Mucosa of rectum (tissue), 2 donors: ENCODE measurements around the gene COL9A3.
A peak's percentile ranks its signal among the peaks of the same experiment; 100 is the strongest.

Source experiments
- H3K27ac ChIP-seq, 2 donors: one replicate each; pipeline ENCODE4 v1.7.0; 2013; ENCODE audit warnings: inconsistent platforms in 2 of 2, low read depth in 2 of 2, low read length in 2 of 2
- H3K27me3 ChIP-seq, 2 donors: one replicate each; pipeline ENCODE4 v1.7.0; 2013; ENCODE audit warnings: low read length in 2 of 2; ENCODE audit not compliant: control insufficient read depth in 2 of 2, insufficient read depth in 2 of 2
- H3K36me3 ChIP-seq, 2 donors: one replicate each; pipeline ENCODE4 v1.7.0; 2013; ENCODE audit warnings: low read length in 2 of 2; ENCODE audit not compliant: control insufficient read depth in 2 of 2, insufficient read depth in 2 of 2
- H3K4me1 ChIP-seq, 2 donors: one replicate each; pipeline ENCODE4 v1.7.0; 2013; ENCODE audit warnings: low read length in 2 of 2, mild to moderate bottlenecking in 1 of 2; ENCODE audit not compliant: control insufficient read depth in 2 of 2, insufficient read depth in 2 of 2
- H3K4me3 ChIP-seq, 2 donors: one replicate each; pipeline ENCODE4 v1.7.0; 2013; ENCODE audit warnings: low read length in 2 of 2
- H3K9ac ChIP-seq, 2 donors: one replicate each; pipeline ENCODE4 v1.7.0; 2013; ENCODE audit warnings: low read length in 2 of 2, low read depth in 1 of 2, mild to moderate bottlenecking in 1 of 2
- H3K9me3 ChIP-seq, 2 donors: one replicate each; pipeline ENCODE4 v1.7.0; 2013; ENCODE audit warnings: low read length in 2 of 2; ENCODE audit not compliant: control insufficient read depth in 2 of 2
- donor health status: healthy.
- donor health status: Normal muscosa, but diverticular disease.

COL9A3 gene

DNA sequence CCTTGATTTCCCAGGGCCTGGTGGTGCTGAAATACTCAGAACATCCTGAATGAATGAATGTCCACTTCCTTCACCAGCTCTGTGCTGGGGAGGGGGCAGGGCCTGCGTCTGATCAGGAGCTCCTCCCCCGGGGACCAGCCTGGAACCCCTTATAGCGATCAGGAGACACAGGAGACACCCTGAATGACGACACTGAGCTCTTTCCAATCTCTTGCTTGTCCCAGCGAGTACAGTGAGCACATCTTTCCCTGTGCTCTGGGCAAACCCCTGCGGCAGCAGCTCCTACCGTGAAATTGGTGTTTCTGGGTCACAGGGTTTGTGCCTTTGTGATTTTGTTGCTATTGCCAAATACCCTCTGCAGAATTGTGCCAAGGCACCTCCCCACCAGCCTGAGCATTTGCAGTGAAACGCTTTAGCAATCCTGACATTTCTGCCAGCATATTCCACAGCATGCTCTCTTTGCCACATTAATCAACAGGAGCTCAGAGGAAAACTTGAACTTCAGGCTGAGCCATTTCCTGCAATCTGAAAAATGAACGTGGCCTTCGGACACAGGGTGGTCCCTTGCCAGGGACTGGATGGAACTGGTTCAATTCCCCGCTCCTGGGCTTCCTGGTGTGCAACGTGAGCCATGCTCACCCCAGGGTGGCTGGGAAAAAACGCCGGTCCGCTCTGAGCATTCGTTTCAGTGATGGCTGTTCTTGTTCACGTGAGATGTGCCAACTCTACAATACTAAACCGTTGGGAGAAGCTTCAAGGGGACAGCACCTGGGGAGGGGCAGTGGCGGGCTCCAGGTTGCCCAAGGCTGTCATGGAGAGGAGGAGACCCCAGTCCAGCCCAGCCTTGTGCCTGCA is 43.6 kb upstream of the COL9A3 start:
- Histone ChIP-seq H3K4me3 (no peak overlapping the region), H3K4me1 (peaks cover 3% of the 10 kb centered on the region in 2 donors), H3K27ac (no peak overlapping the region), H3K36me3 (no peaks in the 10 kb centered on the region), H3K27me3 (no peaks in the 10 kb centered on the region), H3K9me3 (no peaks in the 10 kb centered on the region), H3K9ac (no peak overlapping the region)

DNA sequence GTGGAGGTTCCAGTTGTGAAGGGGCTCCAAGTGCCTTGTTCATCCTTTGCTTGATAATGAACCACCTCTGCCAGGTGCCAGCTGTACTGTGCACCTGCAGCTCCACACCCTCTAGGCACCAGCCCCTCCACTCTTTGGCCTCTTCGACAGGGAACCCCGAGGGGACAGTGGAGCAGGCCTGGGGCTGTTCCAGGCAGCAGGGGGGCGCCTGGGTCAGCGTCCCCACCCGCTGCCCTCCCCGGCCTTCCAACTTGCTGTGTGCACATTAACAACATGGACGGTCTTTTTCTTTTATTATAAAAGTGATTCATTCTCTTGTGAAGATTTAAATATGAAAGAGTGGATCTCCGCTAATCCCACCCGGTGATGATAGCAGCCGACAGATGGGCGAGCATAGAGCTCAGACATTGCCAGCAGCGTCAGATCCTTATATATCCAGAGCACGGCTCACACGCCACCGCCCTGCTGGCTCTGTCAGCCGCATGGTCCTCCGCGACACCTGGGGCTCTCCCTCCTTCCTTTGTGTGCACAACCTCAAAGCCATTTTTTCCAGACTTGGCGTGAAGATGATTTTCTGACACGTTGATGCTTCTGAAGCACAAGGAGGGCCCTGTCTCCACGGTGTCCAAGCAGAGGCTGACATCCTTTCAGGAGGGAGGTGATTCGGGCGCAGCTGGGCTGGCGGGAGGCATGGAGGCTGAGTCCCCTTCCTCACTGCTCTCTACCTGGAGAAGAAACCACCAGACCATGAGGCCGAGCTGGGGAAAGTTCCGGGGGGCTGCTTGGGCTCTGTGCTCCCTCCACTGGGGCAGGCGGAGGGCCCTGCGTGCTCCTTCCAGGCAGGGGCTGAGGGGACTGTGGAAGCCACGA is 42.8 kb upstream of the COL9A3 start:
- no peaks in the 10 kb centered on the region for H3K4me1 ChIP-seq
- H3K36me3 ChIP-seq, result no peaks in the 10 kb centered on the region
- H3K9ac ChIP-seq, result no peak overlapping the region
- no peak overlapping the region for H3K27ac ChIP-seq
- no peaks in the 10 kb centered on the region for H3K27me3 ChIP-seq
- H3K9me3 ChIP-seq, result no peaks in the 10 kb centered on the region
- no peak overlapping the region for H3K4me3 ChIP-seq

DNA sequence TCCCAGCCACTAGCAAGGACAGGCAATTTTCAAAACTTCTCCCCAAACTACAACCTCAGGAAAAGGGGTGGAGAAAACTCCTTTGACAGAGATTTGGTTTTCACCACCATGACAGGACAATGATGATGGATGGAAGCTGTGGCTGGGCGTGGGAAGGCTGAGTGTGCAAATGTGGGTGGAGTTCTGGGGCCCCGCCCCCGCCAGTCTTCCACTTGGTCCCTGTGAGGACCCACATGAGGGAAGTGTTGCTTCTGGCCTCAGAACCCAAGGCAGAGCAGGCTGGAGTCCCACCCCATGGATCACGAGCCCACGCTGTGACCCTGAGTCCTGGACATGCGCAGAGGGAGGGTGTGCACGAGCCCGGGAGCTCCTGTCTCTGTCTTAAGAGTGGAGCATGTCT is 42.1 kb upstream of the COL9A3 start:
- Histone ChIP-seq H3K4me1 (no peaks in the 10 kb centered on the region), H3K9ac (no peak overlapping the region)

GRCh38 chr20:62775206-62775605 is 41.6 kb upstream of the COL9A3 start:
- Histone ChIP-seq H3K9me3 (no peaks in the 10 kb centered on the region), H3K9ac (no peak overlapping the region), H3K27ac (no peak overlapping the region), H3K4me1 (no peaks in the 10 kb centered on the region), H3K4me3 (no peak overlapping the region), H3K27me3 (no peaks in the 10 kb centered on the region), H3K36me3 (no peaks in the 10 kb centered on the region)

More for the DNA sequence above, 42.1 kb upstream of the COL9A3 start:
- H3K36me3 ChIP-seq, result no peaks in the 10 kb centered on the region
- H3K9me3 ChIP-seq, result no peaks in the 10 kb centered on the region
- H3K27me3 ChIP-seq, result no peaks in the 10 kb centered on the region
- no peak overlapping the region for H3K27ac ChIP-seq
- H3K4me3 ChIP-seq, result no peak overlapping the region

- no peaks in the 10 kb centered on the region for H3K27me3 ChIP-seq
- peak overlapping the region in 1 of 2 donors; percentile 28 for H3K4me3 ChIP-seq
- H3K36me3 ChIP-seq, result no peaks in the 10 kb centered on the region
- H3K9ac ChIP-seq, result no peak overlapping the region
- no peaks in the 10 kb centered on the region for H3K4me1 ChIP-seq
- H3K9me3 ChIP-seq, result no peaks in the 10 kb centered on the region
- peak overlapping the region; percentile 32 to 67 for H3K27ac ChIP-seq
These were observed 40.7 kb upstream of the COL9A3 start for GRCh38 chr20:62776035-62776691.

DNA sequence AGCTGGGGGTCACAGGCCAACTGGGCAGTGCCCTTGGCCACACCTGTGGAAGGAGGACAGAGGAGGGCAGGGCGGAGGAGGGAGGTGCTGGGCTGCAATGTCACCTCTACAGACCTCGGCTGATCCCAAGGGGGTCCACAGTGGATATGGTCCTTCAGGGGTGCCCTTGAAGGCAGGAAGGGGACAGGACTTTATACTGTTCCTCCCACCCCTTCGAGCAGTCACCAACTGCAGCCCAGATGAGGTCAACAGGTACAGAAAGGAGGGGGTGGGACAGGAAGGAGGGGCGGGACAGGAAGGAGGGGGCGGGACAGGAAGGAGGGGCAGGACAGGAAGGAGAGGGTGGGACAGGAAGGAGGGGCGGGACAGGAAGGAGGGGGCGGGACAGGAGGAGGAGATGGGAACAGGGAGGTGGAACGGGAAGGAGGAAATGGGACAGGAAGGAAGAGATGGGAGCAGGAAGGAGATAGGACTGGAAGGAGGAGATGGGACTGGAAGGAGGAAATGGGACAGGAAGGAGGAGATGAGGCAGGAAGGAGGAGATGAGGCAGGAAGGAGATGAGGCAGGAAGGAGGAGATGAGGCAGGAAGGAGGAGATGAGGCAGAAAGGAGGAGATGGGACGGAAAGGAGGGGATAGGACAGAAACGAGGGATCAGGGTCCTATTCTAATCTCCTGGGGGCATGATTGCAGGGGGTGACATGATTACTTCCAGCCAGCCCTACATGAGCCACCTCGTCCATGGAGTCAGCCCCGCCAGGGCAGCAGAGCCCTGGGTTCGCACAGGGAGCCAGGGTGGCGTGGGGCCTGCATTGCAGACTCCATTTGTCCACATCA is 39.9 kb upstream of the COL9A3 start:
- peak overlapping the region; percentile 32 to 67 for H3K27ac ChIP-seq
- H3K9me3 ChIP-seq, result no peaks in the 10 kb centered on the region
- no peaks in the 10 kb centered on the region for H3K36me3 ChIP-seq
- H3K27me3 ChIP-seq, result no peaks in the 10 kb centered on the region
- no peaks in the 10 kb centered on the region for H3K4me1 ChIP-seq
- H3K4me3 ChIP-seq, result peak overlapping the region in 1 of 2 donors; percentile 28
- no peak overlapping the region for H3K9ac ChIP-seq

DNA sequence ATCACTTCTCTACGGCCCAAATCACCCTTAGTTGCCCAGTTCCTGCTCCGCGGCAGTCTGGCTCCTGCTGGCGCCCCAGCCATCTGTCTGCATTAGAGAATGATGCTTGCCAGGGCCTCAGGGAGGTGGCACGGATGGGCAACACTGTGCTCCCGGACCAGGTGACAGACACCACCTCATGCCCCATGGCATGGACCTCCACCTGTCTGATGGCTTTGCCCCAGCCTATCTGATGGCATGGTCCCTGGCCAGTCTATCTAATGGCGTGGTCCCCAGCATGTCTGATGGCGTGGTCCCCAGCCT is 39.4 kb upstream of the COL9A3 start:
- no peak overlapping the region for H3K27ac ChIP-seq
- no peak overlapping the region for H3K9ac ChIP-seq
- H3K9me3 ChIP-seq, result no peaks in the 10 kb centered on the region
- no peaks in the 10 kb centered on the region for H3K36me3 ChIP-seq
- no peak overlapping the region for H3K4me3 ChIP-seq
- no peaks in the 10 kb centered on the region for H3K4me1 ChIP-seq
- H3K27me3 ChIP-seq, result no peaks in the 10 kb centered on the region

GRCh38 chr20:62778058-62778457 is 38.8 kb upstream of the COL9A3 start:
- Histone ChIP-seq H3K4me1 (no peaks in the 10 kb centered on the region), H3K4me3 (no peak overlapping the region), H3K36me3 (no peaks in the 10 kb centered on the region), H3K9ac (no peak overlapping the region), H3K27me3 (no peaks in the 10 kb centered on the region), H3K9me3 (no peaks in the 10 kb centered on the region), H3K27ac (no peak overlapping the region)

- H3K4me1 ChIP-seq, result no peaks in the 10 kb centered on the region
- H3K9ac ChIP-seq, result no peak overlapping the region
- no peaks in the 10 kb centered on the region for H3K9me3 ChIP-seq
- H3K36me3 ChIP-seq, result no peaks in the 10 kb centered on the region
- no peak overlapping the region for H3K27ac ChIP-seq
- no peaks in the 10 kb centered on the region for H3K27me3 ChIP-seq
- H3K4me3 ChIP-seq, result no peak overlapping the region
These were observed 38.0 kb upstream of the COL9A3 start for GRCh38 chr20:62778601-62779416.
